Measurements from ENCODE around the gene PTPA. TPM values are rescaled to one million over a fixed set of nuclear protein-coding genes. Genes with fewer than 3 reads are reported as not detected.
A peak's percentile ranks its signal among the peaks of the same experiment; 100 is the strongest.

Gene PTPA
- total RNA-seq, 1 donor from 2014 or later, result 143 TPM

GRCh38 chr9:129142138-129142935, 31.1 kb downstream of the PTPA start:
- H3K4me1 Mint-ChIP-seq (ENCODE audit: low read depth), result peaks cover 93% of the 10 kb centered on the region
- TF ChIP-seq, protein P1, sequence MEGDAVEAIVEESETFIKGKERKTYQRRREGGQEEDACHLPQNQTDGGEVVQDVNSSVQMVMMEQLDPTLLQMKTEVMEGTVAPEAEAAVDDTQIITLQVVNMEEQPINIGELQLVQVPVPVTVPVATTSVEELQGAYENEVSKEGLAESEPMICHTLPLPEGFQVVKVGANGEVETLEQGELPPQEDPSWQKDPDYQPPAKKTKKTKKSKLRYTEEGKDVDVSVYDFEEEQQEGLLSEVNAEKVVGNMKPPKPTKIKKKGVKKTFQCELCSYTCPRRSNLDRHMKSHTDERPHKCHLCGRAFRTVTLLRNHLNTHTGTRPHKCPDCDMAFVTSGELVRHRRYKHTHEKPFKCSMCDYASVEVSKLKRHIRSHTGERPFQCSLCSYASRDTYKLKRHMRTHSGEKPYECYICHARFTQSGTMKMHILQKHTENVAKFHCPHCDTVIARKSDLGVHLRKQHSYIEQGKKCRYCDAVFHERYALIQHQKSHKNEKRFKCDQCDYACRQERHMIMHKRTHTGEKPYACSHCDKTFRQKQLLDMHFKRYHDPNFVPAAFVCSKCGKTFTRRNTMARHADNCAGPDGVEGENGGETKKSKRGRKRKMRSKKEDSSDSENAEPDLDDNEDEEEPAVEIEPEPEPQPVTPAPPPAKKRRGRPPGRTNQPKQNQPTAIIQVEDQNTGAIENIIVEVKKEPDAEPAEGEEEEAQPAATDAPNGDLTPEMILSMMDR (IDR thresholded peaks at IDR 0.05), result no peak
- H3K27ac Mint-ChIP-seq (ENCODE audit: unreplicated experiment), result peak overlapping the region; percentile 100
- peaks cover 8% of the 10 kb centered on the region for H3K36me3 Mint-ChIP-seq (ENCODE audit: low read depth)
- no peak for DNase-seq (ENCODE audit: low spot score)
- H3K4me3 Mint-ChIP-seq (ENCODE audit: unreplicated experiment), result peak overlapping the region; percentile 49
- H3K27me3 Mint-ChIP-seq (ENCODE audit: low read depth), result no peaks in the 10 kb centered on the region
- no peaks in the 10 kb centered on the region for H3K9me3 Mint-ChIP-seq (ENCODE audit: low read depth)

- H3K36me3 Mint-ChIP-seq (ENCODE audit: low read depth), result peaks cover 8% of the 10 kb centered on the region
- H3K9me3 Mint-ChIP-seq (ENCODE audit: low read depth), result no peaks in the 10 kb centered on the region
- H3K4me3 Mint-ChIP-seq (ENCODE audit: unreplicated experiment), result peak overlapping the region; percentile 49
- no peak for DNase-seq (ENCODE audit: low spot score)
- H3K4me1 Mint-ChIP-seq (ENCODE audit: low read depth), result peaks cover 87% of the 10 kb centered on the region
- TF ChIP-seq, protein P1 (IDR thresholded peaks at IDR 0.05), result peak; percentile 96
- no peaks in the 10 kb centered on the region for H3K27me3 Mint-ChIP-seq (ENCODE audit: low read depth)
- peak overlapping the region; percentile 100 for H3K27ac Mint-ChIP-seq (ENCODE audit: unreplicated experiment)
These were observed 32.1 kb downstream of the PTPA start for GRCh38 chr9:129143031-129143927.

- peak overlapping the region; percentile 92 for H3K27ac Mint-ChIP-seq (ENCODE audit: unreplicated experiment)
- peak overlapping the region; percentile 12 for H3K4me3 Mint-ChIP-seq (ENCODE audit: unreplicated experiment)
- DNase-seq (ENCODE audit: low spot score), result no peak
- H3K27me3 Mint-ChIP-seq (ENCODE audit: low read depth), result no peaks in the 10 kb centered on the region
- TF ChIP-seq, protein P1 (IDR thresholded peaks at IDR 0.05), result no peak
- H3K4me1 Mint-ChIP-seq (ENCODE audit: low read depth), result peaks cover 67% of the 10 kb centered on the region
- H3K36me3 Mint-ChIP-seq (ENCODE audit: low read depth), result peaks cover 10% of the 10 kb centered on the region
- no peaks in the 10 kb centered on the region for H3K9me3 Mint-ChIP-seq (ENCODE audit: low read depth)
These were observed 34.1 kb downstream of the PTPA start for GRCh38 chr9:129145316-129145715.

GRCh38 chr9:129145841-129146292, 34.7 kb downstream of the PTPA start:
- Mint-ChIP-seq H3K4me1 (ENCODE audit: low read depth) (peaks cover 61% of the 10 kb centered on the region), H3K36me3 (ENCODE audit: low read depth) (peaks cover 10% of the 10 kb centered on the region), H3K27ac (ENCODE audit: unreplicated experiment) (peak overlapping the region; percentile 92), H3K27me3 (ENCODE audit: low read depth) (no peaks in the 10 kb centered on the region), H3K9me3 (ENCODE audit: low read depth) (no peaks in the 10 kb centered on the region), H3K4me3 (ENCODE audit: unreplicated experiment) (no peak overlapping the region)
- no peak for DNase-seq (ENCODE audit: low spot score)
- TF ChIP-seq, protein P1 (IDR thresholded peaks at IDR 0.05), result no peak

GRCh38 chr9:129146441-129146941, 35.3 kb downstream of the PTPA start:
- no peaks in the 10 kb centered on the region for H3K9me3 Mint-ChIP-seq (ENCODE audit: low read depth)
- TF ChIP-seq, protein P1 (IDR thresholded peaks at IDR 0.05), result no peak
- H3K36me3 Mint-ChIP-seq (ENCODE audit: low read depth), result peaks cover 13% of the 10 kb centered on the region
- no peak for DNase-seq (ENCODE audit: low spot score)
- no peaks in the 10 kb centered on the region for H3K27me3 Mint-ChIP-seq (ENCODE audit: low read depth)
- peak overlapping the region; percentile 92 for H3K27ac Mint-ChIP-seq (ENCODE audit: unreplicated experiment)
- no peak overlapping the region for H3K4me3 Mint-ChIP-seq (ENCODE audit: unreplicated experiment)
- H3K4me1 Mint-ChIP-seq (ENCODE audit: low read depth), result peaks cover 55% of the 10 kb centered on the region

Data from chondrocyte (in vitro differentiated cells).